Skeletal muscle tissue (tissue), 4 donors: ENCODE measurements around the gene PRRC2B. TPM values are rescaled to one million over a fixed set of nuclear protein-coding genes. Genes with fewer than 3 reads are reported as not detected.
"Not testable (repeated sequence)": the region's sequence is repeated elsewhere in the genome, so short reads cannot be mapped to it uniquely, and the experiment has no call there.

Experiments
- H3K27ac ChIP-seq: one replicate; pipeline ENCODE4 v1.7.0; 2013; ENCODE audit warnings: mild to moderate bottlenecking, low read depth, low read length, inconsistent platforms
- H3K27me3 ChIP-seq, 3 donors: one replicate each; pipeline ENCODE4 v1.7.0; 2013; ENCODE audit warnings: low read length in 3 of 3; ENCODE audit not compliant: control insufficient read depth in 3 of 3, insufficient read depth in 3 of 3
- H3K36me3 ChIP-seq, 3 donors: one replicate each; pipeline ENCODE4 v1.7.0; 2013; ENCODE audit warnings: low read length in 3 of 3; ENCODE audit not compliant: control insufficient read depth in 3 of 3, insufficient read depth in 3 of 3
- H3K4me1 ChIP-seq, 3 donors: one replicate each; pipeline ENCODE4 v1.7.0; 2013; ENCODE audit warnings: low read length in 3 of 3, mild to moderate bottlenecking in 3 of 3; ENCODE audit not compliant: control insufficient read depth in 3 of 3, insufficient read depth in 3 of 3
- H3K4me3 ChIP-seq, 3 donors: one replicate each; pipeline ENCODE4 v1.7.0; 2013; ENCODE audit warnings: low read length in 3 of 3
- H3K9ac ChIP-seq, 3 donors: one replicate each; pipeline ENCODE4 v1.7.0; 2013; ENCODE audit warnings: low read length in 3 of 3, mild to moderate bottlenecking in 3 of 3, moderate library complexity in 2 of 3, low read depth in 1 of 3
- H3K9me3 ChIP-seq, 3 donors: one replicate each; pipeline ENCODE4 v1.7.0; 2013; ENCODE audit warnings: low read length in 3 of 3; ENCODE audit not compliant: control insufficient read depth in 3 of 3
- total RNA-seq: library from RNA; depleted of rRNA; stranded (reverse); fragments of >200 nt; gene quantifications from one replicate; pipeline ENCODE4 v1.2.3, GENCODE V29; 2014
- donor health status: Osteomylitis.

PRRC2B gene
- total RNA-seq, 1 donor from 2014 or later: 68.4 TPM

- Histone ChIP-seq H3K36me3 (peaks cover 31 to 36% (median 32%) of the 10 kb centered on the region in 3 donors), H3K4me1 (peaks cover 14 to 38% (median 22%) of the 10 kb centered on the region in 3 donors), H3K4me3 (no peak overlapping the region), H3K9me3 (no peaks in the 10 kb centered on the region), H3K27ac (no peak overlapping the region), H3K9ac (no peak overlapping the region), H3K27me3 (no peaks in the 10 kb centered on the region)
Measured at GRCh38 chr9:131500939-131501541, 107.2 kb downstream of the PRRC2B start.

DNA sequence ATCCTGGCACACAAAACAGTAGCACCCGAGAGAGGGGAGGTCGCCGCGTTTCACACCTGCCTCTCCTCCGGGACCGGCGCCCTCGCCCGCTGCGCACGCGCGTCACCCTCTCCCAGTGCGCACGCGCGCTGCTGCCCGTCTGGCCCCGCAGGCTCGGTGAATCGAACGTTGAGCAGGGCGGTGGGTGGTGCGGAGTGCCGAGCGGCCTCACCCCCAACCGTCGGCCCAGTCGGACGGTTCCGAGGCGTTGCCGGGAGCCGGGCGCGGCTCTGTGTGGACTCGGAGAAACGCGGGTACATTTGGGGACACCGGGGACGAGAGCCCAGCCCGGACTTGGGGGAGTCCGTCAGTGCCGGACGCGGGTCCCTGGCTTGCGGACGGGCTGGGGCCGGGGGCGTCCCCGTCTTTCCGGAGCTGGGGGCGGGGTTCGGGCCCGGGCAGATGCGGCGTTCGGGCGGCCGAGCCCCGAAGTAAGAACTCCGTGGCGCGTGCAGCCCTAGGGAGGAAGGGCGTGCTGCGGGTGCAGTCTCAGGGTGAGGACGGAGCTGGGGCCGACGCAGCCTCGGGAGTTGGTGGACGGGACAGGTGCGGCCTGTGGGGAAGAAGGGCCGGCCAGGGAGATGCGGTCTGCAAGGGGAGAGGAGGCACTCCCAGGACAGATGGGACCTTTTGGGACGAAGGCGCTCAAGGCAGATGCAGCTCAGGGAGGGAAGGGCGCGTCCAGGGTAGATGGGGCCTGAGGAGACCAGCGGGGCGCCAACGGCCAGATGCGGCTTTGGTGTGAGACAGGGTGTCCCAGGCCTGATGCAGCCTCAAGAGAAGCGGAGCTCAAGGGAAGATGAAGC, 109.1 kb downstream of the PRRC2B start, which contains the start of gene POMT1:
POMT1 (plus strand) TSS at position 138 of the 845 bp plus-strand sequence. CDS start 1,301 bp downstream, outside the sequence.
- no peaks in the 10 kb centered on the region for H3K27me3 ChIP-seq
- H3K9ac ChIP-seq: peak within 1 kb of the TSS; percentile 79 to 91 (median 86)
- no peaks in the 10 kb centered on the region for H3K9me3 ChIP-seq
- H3K4me3 ChIP-seq: peak within 1 kb of the TSS; percentile 89 to 98 (median 93)
- peaks cover 14 to 38% (median 22%) of the 10 kb centered on the region in 3 donors for H3K4me1 ChIP-seq
- H3K27ac ChIP-seq: peak within 1 kb of the TSS; percentile 73
- H3K36me3 ChIP-seq: peaks cover 22 to 26% (median 25%) of the 10 kb centered on the region in 3 donors

DNA sequence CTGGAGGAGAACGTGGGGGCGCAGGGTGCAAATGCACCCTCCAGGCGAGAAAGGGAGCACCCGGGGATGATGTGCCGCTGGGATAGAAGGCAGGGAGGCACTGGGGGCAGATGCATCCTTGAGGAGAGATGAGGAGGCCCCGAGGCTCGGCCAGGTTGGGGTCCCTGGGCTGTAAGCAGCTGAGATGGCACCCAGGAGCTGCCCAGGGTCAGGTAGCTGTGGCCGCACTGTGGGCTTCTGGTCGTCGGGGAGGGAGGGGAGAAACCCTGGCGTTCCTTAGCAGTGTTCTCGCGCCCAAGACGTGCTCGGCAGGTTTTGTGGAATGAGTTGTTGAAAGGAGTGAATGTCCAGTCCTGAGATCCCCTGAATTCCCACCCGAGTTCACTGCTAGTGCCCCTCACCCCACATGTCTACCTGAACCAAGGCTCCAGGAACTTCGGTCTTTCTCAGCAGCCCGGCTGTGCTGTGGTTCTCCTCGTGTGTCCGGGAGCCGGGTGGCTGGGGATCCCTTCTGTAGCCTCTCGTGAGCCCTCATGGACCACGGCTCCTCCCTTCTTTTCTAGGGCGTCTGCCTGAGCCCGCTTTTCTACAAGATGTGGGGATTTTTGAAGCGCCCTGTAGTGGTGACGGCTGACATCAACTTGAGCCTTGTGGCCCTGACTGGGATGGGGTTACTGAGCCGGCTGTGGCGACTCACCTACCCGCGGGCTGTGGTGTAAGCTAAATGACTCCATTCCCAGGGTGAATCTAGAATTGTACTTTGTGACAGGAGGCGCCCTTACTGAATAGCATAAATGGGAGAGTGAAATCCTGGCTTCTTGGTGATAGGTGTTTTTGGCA, 110.0 kb downstream of the PRRC2B start:
- peaks cover 19 to 20% (median 19%) of the 10 kb centered on the region in 3 donors for H3K36me3 ChIP-seq
- peak overlapping the region; percentile 89 to 98 (median 93) for H3K4me3 ChIP-seq
- peak overlapping the region; percentile 79 to 91 (median 86) for H3K9ac ChIP-seq
- no peak overlapping the region for H3K27ac ChIP-seq
- no peaks in the 10 kb centered on the region for H3K9me3 ChIP-seq
- peaks cover 14 to 38% (median 22%) of the 10 kb centered on the region in 3 donors for H3K4me1 ChIP-seq
- no peaks in the 10 kb centered on the region for H3K27me3 ChIP-seq

- no peak overlapping the region for H3K27ac ChIP-seq
- H3K9ac ChIP-seq: no peak overlapping the region
- peaks cover 15 to 22% (median 20%) of the 10 kb centered on the region in 3 donors for H3K36me3 ChIP-seq
- H3K4me3 ChIP-seq: no peak overlapping the region
- peaks cover 14 to 38% (median 22%) of the 10 kb centered on the region in 3 donors for H3K4me1 ChIP-seq
- H3K27me3 ChIP-seq: no peaks in the 10 kb centered on the region
- no peaks in the 10 kb centered on the region for H3K9me3 ChIP-seq
Measured at GRCh38 chr9:131505012-131505411, 111.1 kb downstream of the PRRC2B start.

- Histone ChIP-seq H3K27ac (no peak overlapping the region), H3K9me3 (no peaks in the 10 kb centered on the region), H3K4me1 (peaks cover 0 to 8% (median 0%) of the 10 kb centered on the region in 3 donors), H3K4me3 (no peak overlapping the region), H3K27me3 (no peaks in the 10 kb centered on the region), H3K36me3 (peaks cover 64 to 74% (median 69%) of the 10 kb centered on the region in 3 donors), H3K9ac (no peak overlapping the region)
Measured at GRCh38 chr9:131511416-131511815, 117.5 kb downstream of the PRRC2B start.

DNA sequence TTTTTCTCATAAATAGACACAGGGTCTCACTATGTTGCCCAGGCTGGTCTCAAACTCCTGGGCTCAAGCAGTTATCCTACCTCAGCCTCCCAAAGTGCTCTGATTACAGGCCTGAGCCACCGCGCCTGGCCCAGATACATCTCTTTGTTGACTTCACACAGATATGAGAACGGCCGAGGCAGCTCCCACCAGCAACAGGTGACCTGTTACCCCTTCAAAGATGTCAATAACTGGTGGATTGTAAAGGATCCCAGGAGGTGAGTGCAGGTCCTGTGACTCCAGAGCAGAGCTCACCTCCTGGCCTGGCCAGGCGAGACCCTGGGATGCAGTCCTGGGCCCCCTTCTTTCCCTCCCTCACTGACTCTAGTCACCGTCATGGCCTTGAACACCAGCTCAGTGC, 118.0 kb downstream of the PRRC2B start:
- Histone ChIP-seq H3K4me1 (peaks cover 0 to 10% (median 0%) of the 10 kb centered on the region in 3 donors), H3K27ac (no peak overlapping the region), H3K36me3 (peaks cover 68 to 76% (median 73%) of the 10 kb centered on the region in 3 donors), H3K4me3 (no peak overlapping the region), H3K9me3 (no peaks in the 10 kb centered on the region), H3K27me3 (no peaks in the 10 kb centered on the region), H3K9ac (no peak overlapping the region)

DNA sequence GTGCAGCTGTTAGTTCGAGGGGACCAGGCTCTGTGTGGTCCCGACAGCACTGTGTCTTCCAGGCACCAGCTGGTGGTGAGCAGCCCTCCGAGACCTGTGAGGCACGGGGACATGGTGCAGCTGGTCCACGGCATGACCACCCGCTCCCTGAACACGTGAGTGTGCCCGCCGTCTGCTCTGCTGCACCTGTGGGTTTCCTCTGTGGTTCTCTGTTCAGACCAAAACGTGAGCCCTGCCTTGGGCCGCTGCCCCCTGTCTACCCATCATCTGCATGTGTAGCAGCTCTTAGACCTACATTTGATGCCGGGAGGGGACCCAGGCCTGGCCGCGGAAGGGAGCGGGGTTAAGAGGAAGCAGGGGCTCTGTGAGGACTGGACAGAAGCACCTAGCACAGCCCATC, 119.3 kb downstream of the PRRC2B start:
- H3K36me3 ChIP-seq: peaks cover 67 to 72% (median 67%) of the 10 kb centered on the region in 3 donors
- H3K9ac ChIP-seq: peak overlapping the region in 1 of 3 donors; percentile 40
- H3K27ac ChIP-seq: no peak overlapping the region
- no peak overlapping the region for H3K4me3 ChIP-seq
- H3K27me3 ChIP-seq: no peaks in the 10 kb centered on the region
- H3K9me3 ChIP-seq: no peaks in the 10 kb centered on the region
- peaks cover 7 to 19% (median 9%) of the 10 kb centered on the region in 3 donors for H3K4me1 ChIP-seq

DNA sequence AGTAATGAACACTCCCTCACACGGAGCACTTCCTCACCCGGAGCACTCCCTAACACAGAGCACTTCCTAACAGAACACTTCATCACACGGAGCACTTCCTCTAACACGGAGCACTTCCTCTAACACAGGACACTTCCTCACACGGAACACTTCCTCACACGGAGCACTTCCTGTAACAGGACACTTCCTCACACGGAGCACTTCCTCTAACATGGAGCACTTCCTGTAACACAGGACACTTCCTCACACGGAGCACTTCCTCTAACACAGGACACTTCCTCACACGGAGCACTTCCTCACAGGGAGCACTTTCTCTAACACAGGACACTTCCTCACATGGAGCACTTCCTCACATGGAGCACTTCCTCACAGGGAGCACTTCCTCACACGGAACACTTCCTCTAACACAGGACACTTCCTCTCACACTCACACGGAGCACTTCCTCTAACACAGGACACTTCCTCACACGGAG, 121.7 kb downstream of the PRRC2B start:
- peaks cover 78 to 83% (median 82%) of the 10 kb centered on the region in 3 donors for H3K36me3 ChIP-seq
- not testable (repeated sequence) for H3K9ac ChIP-seq, H3K4me3 ChIP-seq, H3K27me3 ChIP-seq, H3K9me3 ChIP-seq, H3K27ac ChIP-seq
- H3K4me1 ChIP-seq: peaks cover 10 to 24% (median 15%) of the 10 kb centered on the region in 3 donors

DNA sequence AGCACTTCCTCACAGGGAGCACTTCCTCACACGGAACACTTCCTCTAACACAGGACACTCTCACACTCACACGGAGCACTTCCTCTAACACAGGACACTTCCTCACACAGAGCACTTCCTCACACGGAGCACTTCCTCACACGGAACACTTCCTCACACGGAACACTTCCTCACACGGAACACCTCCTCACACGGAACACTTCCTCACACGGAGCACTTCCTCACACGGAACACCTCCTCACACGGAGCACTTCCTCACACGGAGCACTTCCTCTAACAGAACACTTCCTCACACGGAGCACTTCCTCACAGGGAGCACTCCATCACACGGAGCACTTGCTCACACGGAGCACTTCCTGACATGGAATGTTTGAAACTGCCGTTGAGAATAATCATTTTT, 122.2 kb downstream of the PRRC2B start:
- H3K27ac ChIP-seq: no peak overlapping the region
- H3K9me3 ChIP-seq: no peaks in the 10 kb centered on the region
- H3K4me1 ChIP-seq: peaks cover 10 to 24% (median 15%) of the 10 kb centered on the region in 3 donors
- H3K36me3 ChIP-seq: peaks cover 78 to 80% (median 80%) of the 10 kb centered on the region in 3 donors
- no peaks in the 10 kb centered on the region for H3K27me3 ChIP-seq
- H3K9ac ChIP-seq: no peak overlapping the region
- no peak overlapping the region for H3K4me3 ChIP-seq
